ENCODE data around the gene STRIP2. TPM values are rescaled to one million over a fixed set of nuclear protein-coding genes. Genes with fewer than 3 reads are reported as not detected.

The STRIP2 gene
- total and polyA plus RNA-seq, 2 experiments from 2014 or later = 4.7 to 10.6 TPM

DNA sequence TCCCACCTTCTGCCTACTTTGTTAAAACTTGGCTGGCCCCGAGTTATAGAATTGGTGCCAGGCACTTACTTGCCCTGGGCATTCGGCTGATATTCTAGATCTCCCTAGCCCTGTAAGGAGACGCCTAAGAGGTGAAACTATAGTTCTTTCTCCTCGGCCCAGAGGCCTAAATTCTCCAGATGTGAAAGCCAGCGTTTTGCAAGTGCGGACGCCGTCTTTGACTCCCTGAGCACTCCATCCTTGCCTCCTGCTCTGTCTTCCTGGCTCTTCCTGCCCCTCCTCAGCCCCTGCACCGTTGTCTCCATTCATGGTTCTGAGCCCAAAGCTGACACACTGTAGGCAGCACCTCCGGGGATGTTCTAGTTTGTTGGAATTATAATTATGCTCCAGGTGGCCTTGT, 79.3 kb downstream of the STRIP2 start:
- no peaks in the 10 kb centered on the region for H3K9me2 ChIP-seq (ENCODE audit: insufficient read depth)
- no peak overlapping the region for H3K4me3 ChIP-seq
- H3F3A ChIP-seq (replicated peaks; ENCODE audit: low read depth) = 0 out of 2 replicates have a peak, but pooled peaks cover 2% of the 10 kb centered on the region
- TF ChIP-seq, protein P1, sequence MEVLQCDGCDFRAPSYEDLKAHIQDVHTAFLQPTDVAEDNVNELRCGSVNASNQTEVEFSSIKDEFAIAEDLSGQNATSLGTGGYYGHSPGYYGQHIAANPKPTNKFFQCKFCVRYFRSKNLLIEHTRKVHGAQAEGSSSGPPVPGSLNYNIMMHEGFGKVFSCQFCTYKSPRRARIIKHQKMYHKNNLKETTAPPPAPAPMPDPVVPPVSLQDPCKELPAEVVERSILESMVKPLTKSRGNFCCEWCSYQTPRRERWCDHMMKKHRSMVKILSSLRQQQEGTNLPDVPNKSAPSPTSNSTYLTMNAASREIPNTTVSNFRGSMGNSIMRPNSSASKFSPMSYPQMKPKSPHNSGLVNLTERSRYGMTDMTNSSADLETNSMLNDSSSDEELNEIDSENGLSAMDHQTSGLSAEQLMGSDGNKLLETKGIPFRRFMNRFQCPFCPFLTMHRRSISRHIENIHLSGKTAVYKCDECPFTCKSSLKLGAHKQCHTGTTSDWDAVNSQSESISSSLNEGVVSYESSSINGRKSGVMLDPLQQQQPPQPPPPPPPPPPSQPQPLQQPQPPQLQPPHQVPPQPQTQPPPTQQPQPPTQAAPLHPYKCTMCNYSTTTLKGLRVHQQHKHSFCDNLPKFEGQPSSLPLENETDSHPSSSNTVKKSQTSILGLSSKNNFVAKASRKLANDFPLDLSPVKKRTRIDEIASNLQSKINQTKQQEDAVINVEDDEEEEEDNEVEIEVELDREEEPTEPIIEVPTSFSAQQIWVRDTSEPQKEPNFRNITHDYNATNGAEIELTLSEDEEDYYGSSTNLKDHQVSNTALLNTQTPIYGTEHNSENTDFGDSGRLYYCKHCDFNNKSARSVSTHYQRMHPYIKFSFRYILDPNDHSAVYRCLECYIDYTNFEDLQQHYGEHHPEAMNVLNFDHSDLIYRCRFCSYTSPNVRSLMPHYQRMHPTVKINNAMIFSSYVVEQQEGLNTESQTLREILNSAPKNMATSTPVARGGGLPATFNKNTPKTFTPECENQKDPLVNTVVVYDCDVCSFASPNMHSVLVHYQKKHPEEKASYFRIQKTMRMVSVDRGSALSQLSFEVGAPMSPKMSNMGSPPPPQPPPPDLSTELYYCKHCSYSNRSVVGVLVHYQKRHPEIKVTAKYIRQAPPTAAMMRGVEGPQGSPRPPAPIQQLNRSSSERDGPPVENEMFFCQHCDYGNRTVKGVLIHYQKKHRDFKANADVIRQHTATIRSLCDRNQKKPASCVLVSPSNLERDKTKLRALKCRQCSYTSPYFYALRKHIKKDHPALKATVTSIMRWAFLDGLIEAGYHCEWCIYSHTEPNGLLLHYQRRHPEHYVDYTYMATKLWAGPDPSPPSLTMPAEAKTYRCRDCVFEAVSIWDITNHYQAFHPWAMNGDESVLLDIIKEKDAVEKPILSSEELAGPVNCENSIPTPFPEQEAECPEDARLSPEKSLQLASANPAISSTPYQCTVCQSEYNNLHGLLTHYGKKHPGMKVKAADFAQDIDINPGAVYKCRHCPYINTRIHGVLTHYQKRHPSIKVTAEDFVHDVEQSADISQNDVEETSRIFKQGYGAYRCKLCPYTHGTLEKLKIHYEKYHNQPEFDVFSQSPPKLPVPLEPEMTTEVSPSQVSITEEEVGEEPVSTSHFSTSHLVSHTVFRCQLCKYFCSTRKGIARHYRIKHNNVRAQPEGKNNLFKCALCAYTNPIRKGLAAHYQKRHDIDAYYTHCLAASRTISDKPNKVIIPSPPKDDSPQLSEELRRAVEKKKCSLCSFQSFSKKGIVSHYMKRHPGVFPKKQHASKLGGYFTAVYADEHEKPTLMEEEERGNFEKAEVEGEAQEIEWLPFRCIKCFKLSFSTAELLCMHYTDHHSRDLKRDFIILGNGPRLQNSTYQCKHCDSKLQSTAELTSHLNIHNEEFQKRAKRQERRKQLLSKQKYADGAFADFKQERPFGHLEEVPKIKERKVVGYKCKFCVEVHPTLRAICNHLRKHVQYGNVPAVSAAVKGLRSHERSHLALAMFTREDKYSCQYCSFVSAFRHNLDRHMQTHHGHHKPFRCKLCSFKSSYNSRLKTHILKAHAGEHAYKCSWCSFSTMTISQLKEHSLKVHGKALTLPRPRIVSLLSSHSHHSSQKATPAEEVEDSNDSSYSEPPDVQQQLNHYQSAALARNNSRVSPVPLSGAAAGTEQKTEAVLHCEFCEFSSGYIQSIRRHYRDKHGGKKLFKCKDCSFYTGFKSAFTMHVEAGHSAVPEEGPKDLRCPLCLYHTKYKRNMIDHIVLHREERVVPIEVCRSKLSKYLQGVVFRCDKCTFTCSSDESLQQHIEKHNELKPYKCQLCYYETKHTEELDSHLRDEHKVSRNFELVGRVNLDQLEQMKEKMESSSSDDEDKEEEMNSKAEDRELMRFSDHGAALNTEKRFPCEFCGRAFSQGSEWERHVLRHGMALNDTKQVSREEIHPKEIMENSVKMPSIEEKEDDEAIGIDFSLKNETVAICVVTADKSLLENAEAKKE (CRISPR knock-in tag; IDR thresholded peaks at IDR 0.05) = no peak
- TF ChIP-seq EZH2phosphoT487 (IDR thresholded peaks at IDR 0.05; ENCODE audit: unreplicated experiment) = no peak
- TF ChIP-seq, protein P2, sequence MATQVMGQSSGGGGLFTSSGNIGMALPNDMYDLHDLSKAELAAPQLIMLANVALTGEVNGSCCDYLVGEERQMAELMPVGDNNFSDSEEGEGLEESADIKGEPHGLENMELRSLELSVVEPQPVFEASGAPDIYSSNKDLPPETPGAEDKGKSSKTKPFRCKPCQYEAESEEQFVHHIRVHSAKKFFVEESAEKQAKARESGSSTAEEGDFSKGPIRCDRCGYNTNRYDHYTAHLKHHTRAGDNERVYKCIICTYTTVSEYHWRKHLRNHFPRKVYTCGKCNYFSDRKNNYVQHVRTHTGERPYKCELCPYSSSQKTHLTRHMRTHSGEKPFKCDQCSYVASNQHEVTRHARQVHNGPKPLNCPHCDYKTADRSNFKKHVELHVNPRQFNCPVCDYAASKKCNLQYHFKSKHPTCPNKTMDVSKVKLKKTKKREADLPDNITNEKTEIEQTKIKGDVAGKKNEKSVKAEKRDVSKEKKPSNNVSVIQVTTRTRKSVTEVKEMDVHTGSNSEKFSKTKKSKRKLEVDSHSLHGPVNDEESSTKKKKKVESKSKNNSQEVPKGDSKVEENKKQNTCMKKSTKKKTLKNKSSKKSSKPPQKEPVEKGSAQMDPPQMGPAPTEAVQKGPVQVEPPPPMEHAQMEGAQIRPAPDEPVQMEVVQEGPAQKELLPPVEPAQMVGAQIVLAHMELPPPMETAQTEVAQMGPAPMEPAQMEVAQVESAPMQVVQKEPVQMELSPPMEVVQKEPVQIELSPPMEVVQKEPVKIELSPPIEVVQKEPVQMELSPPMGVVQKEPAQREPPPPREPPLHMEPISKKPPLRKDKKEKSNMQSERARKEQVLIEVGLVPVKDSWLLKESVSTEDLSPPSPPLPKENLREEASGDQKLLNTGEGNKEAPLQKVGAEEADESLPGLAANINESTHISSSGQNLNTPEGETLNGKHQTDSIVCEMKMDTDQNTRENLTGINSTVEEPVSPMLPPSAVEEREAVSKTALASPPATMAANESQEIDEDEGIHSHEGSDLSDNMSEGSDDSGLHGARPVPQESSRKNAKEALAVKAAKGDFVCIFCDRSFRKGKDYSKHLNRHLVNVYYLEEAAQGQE (IDR thresholded peaks at IDR 0.05; ENCODE audit: unreplicated experiment) = no peak
- no peak for TF ChIP-seq CREB1 (CRISPR knock-in tag; IDR thresholded peaks at IDR 0.05; ENCODE audit: low read depth)
- TF ChIP-seq NANOG (IDR thresholded peaks at IDR 0.05; ENCODE audit: borderline replicate concordance) = no peak
- TF ChIP-seq ZNF331 (CRISPR knock-in tag; IDR thresholded peaks at IDR 0.05; ENCODE audit: low read depth) = no peak
- TF ChIP-seq, protein P3, sequence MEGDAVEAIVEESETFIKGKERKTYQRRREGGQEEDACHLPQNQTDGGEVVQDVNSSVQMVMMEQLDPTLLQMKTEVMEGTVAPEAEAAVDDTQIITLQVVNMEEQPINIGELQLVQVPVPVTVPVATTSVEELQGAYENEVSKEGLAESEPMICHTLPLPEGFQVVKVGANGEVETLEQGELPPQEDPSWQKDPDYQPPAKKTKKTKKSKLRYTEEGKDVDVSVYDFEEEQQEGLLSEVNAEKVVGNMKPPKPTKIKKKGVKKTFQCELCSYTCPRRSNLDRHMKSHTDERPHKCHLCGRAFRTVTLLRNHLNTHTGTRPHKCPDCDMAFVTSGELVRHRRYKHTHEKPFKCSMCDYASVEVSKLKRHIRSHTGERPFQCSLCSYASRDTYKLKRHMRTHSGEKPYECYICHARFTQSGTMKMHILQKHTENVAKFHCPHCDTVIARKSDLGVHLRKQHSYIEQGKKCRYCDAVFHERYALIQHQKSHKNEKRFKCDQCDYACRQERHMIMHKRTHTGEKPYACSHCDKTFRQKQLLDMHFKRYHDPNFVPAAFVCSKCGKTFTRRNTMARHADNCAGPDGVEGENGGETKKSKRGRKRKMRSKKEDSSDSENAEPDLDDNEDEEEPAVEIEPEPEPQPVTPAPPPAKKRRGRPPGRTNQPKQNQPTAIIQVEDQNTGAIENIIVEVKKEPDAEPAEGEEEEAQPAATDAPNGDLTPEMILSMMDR (conservative IDR thresholded peaks at IDR 0.05; ENCODE audit: low read depth in 2 of 2) = no peak
- TF ChIP-seq EZH2 (IDR thresholded peaks at IDR 0.05; ENCODE audit: low read depth, unreplicated experiment) = no peak
- TF ChIP-seq JUNB (IDR thresholded peaks at IDR 0.05; ENCODE audit: unreplicated experiment) = no peak
- no peak overlapping the region for H3K27ac ChIP-seq (ENCODE audit: low read depth)
- no peak for ATAC-seq
- no peaks in the 10 kb centered on the region for H3K79me2 ChIP-seq (replicated peaks; ENCODE audit: insufficient read depth)
- H3K27me3 Mint-ChIP-seq (ENCODE audit: insufficient read depth, low read depth, poor library complexity) = peaks cover 12% of the 10 kb centered on the region
- H3K4me3 Mint-ChIP-seq = no peak overlapping the region
- no peaks in the 10 kb centered on the region for H3K36me3 ChIP-seq (ENCODE audit: insufficient read depth)
- no peaks in the 10 kb centered on the region for H4K20me1 ChIP-seq (replicated peaks; ENCODE audit: insufficient read depth)
- peak overlapping the region; percentile 19; the same call in 1 of the 2 replicates for H3K27ac Mint-ChIP-seq
- H3K4me2 ChIP-seq = no peak overlapping the region
- no peaks in the 10 kb centered on the region for H3K36me3 Mint-ChIP-seq (ENCODE audit: low read depth)
- peaks cover 11% of the 10 kb centered on the region; the same call in 1 of the 2 replicates for H3K4me1 ChIP-seq (ENCODE audit: insufficient read depth)
- peaks cover 21% of the 10 kb centered on the region for H3K4me1 Mint-ChIP-seq
- H2AFZ ChIP-seq = peak overlapping the region; percentile 88
- no peak for DNase-seq (ENCODE audit: low spot score)
- no peaks in the 10 kb centered on the region for H3K27me3 ChIP-seq (ENCODE audit: insufficient read depth)
- H3K9me3 Mint-ChIP-seq = peaks cover 4% of the 10 kb centered on the region; the same call in 2 of the 3 replicates
